MM.1S (cell line): ENCODE measurements around the gene SYVN1.

Source experiments
- EZH2 ChIP-seq: fragments of 300-600 bp; sonication (generic); optimal IDR thresholded peaks from 2 replicates; pipeline ENCODE3; 2017; ENCODE audit warnings: low read depth, mild to moderate bottlenecking, antibody characterized with exemption, low read length, mixed read lengths
- EZH2phosphoT487 ChIP-seq: fragments of 300-600 bp; sonication (generic); IDR thresholded peaks from 2 replicates; pipeline ENCODE4 v1.6.1; 2018; ENCODE audit warnings: antibody characterized with exemption, low read length
- TF ChIP-seq, protein P1 (sequence below): fragments of 300-600 bp; sonication (generic); IDR thresholded peaks from 2 replicates; pipeline ENCODE4 v1.5.1; 2016; ENCODE audit warnings: antibody characterized with exemption, low read length, mixed read lengths

GRCh38 chr11:65102142-65103095 is 31.9 kb downstream of the SYVN1 start:
- TF ChIP-seq, protein P1, sequence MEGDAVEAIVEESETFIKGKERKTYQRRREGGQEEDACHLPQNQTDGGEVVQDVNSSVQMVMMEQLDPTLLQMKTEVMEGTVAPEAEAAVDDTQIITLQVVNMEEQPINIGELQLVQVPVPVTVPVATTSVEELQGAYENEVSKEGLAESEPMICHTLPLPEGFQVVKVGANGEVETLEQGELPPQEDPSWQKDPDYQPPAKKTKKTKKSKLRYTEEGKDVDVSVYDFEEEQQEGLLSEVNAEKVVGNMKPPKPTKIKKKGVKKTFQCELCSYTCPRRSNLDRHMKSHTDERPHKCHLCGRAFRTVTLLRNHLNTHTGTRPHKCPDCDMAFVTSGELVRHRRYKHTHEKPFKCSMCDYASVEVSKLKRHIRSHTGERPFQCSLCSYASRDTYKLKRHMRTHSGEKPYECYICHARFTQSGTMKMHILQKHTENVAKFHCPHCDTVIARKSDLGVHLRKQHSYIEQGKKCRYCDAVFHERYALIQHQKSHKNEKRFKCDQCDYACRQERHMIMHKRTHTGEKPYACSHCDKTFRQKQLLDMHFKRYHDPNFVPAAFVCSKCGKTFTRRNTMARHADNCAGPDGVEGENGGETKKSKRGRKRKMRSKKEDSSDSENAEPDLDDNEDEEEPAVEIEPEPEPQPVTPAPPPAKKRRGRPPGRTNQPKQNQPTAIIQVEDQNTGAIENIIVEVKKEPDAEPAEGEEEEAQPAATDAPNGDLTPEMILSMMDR, result no peak
- TF ChIP-seq EZH2 (no peak), EZH2phosphoT487 (no peak)
